Kidney (tissue), 14 donors: ENCODE measurements around the gene SAMD4A. TPM values are rescaled to one million over a fixed set of nuclear protein-coding genes. Genes with fewer than 3 reads are reported as not detected.
A peak's percentile ranks its signal among the peaks of the same experiment; 100 is the strongest.

Experiments
- DNase-seq, 5 donors: peaks; one replicate each; pipeline ENCODE4 v3.0.0-alpha.2; 2013 to 2020
- FAIRE-seq: peaks from 2 replicates; lab custom pipeline; 2012; peaks lifted over from hg19 to GRCh38; lab: Jason Lieb, UNC
- H3K27ac ChIP-seq, 2 donors: one replicate each; pipeline ENCODE4 v1.7.0; 2013; ENCODE audit warnings: low read depth in 2 of 2, low read length in 2 of 2, inconsistent platforms in 1 of 2
- H3K27me3 ChIP-seq: one replicate; pipeline ENCODE4 v1.7.1; 2013; ENCODE audit warnings: low read length, inconsistent platforms; ENCODE audit not compliant: control insufficient read depth, insufficient read depth
- H3K36me3 ChIP-seq, 3 donors: one replicate each; pipeline versions ENCODE4 v1.7.0 to v1.7.1; 2013; ENCODE audit warnings: low read length in 3 of 3, control low read depth in 1 of 3, inconsistent platforms in 1 of 3; ENCODE audit not compliant: insufficient read depth in 3 of 3, control insufficient read depth in 2 of 3
- H3K4me1 ChIP-seq, 3 donors: one replicate each; pipeline versions ENCODE4 v1.7.0 to v1.7.1; 2013; ENCODE audit warnings: low read length in 3 of 3, inconsistent platforms in 1 of 3, low read depth in 1 of 3; ENCODE audit not compliant: control insufficient read depth in 2 of 3, insufficient read depth in 2 of 3
- H3K4me3 ChIP-seq, 3 donors: one replicate each; pipeline versions ENCODE4 v1.7.0 to v1.8.1; 2013; ENCODE audit warnings: low read length in 3 of 3, control low read depth in 1 of 3, inconsistent platforms in 1 of 3
- H3K9ac ChIP-seq, 3 donors: one replicate each; pipeline versions ENCODE4 v1.7.0 to v1.7.1; 2013; ENCODE audit warnings: low read length in 3 of 3, control low read depth in 1 of 3, inconsistent platforms in 1 of 3
- H3K9me3 ChIP-seq, 3 donors: one replicate each; pipeline versions ENCODE4 v1.7.0 to v1.7.1; 2013; ENCODE audit warnings: low read length in 3 of 3, control low read depth in 1 of 3, inconsistent platforms in 1 of 3; ENCODE audit not compliant: control insufficient read depth in 2 of 3, insufficient read depth in 1 of 3
- CTCF ChIP-seq: IDR thresholded peaks from 3 replicates; pipeline ENCODE4 v1.5.1; 2012; ENCODE audit warnings: mild to moderate bottlenecking, moderate library complexity, borderline replicate concordance; ENCODE audit not compliant: insufficient read depth; ENCODE audit errors: extremely low read depth
- intact Hi-C: fragments of 100-400 bp; cut with DNase I; formaldehyde crosslinking; loops from one replicate; pipeline ENCODE4 v1.11.1; 2022
- polyA plus RNA-seq: library from polyadenylated mRNA; stranded (reverse); fragments of 350-450 nt; fragmentation: Illumina TruSeq; extraction: RNeasy Lipid Tissue Mini Kit (QIAGEN cat#74804); gene quantifications from one replicate; pipeline ENCODE4 v1.2.3, GENCODE V29; 2014; ENCODE audit warnings: low read depth, low replicate concordance; ENCODE audit not compliant: insufficient read depth
- total RNA-seq: library from RNA; stranded (reverse); fragmentation: NEBNext Ultra II Directional; extraction: Animal tissue kit (Norgen Biotek cat#: 25700); gene quantifications from one replicate; pipeline ENCODE4 v1.2.1, GENCODE V29; 2021
- donor health status: control.
- donor health status: control.
- donor health status: control.
- donor health status: control.
- donor health status: control.
- donor health status: DM: yes; HTN: yes; CAD: no.
- donor health status: Normal renal cell carcinoma (clear cell type).

Gene SAMD4A
- total and polyA plus RNA-seq, 2 donors from 2014 or later = 7.4 to 46.5 TPM

GRCh38 chr14:54712465-54713200 lies 145.7 kb downstream of the SAMD4A start:
- Histone ChIP-seq H3K4me3 (no peak overlapping the region), H3K4me1 (peaks cover 0 to 3% (median 0%) of the 10 kb centered on the region in 3 donors), H3K27me3 (no peaks in the 10 kb centered on the region), H3K9ac (no peak overlapping the region), H3K27ac (no peak overlapping the region), H3K36me3 (no peaks in the 10 kb centered on the region), H3K9me3 (no peaks in the 10 kb centered on the region)
- TF ChIP-seq CTCF = no peak
- no peak for FAIRE-seq
- DNase-seq = no peak
- intact Hi-C loops = no loop called here

GRCh38 chr14:54713379-54713778 lies 146.5 kb downstream of the SAMD4A start:
- Histone ChIP-seq H3K4me3 (no peak overlapping the region), H3K27me3 (no peaks in the 10 kb centered on the region), H3K9ac (no peak overlapping the region), H3K27ac (no peak overlapping the region), H3K9me3 (no peaks in the 10 kb centered on the region), H3K36me3 (no peaks in the 10 kb centered on the region), H3K4me1 (peaks cover 0 to 3% (median 0%) of the 10 kb centered on the region in 3 donors)
- intact Hi-C loops = no loop called here
- DNase-seq = peak in 1 of 5 donors; percentile 68
- FAIRE-seq = no peak
- TF ChIP-seq CTCF = no peak

- H3K9me3 ChIP-seq = no peaks in the 10 kb centered on the region
- H3K36me3 ChIP-seq = no peaks in the 10 kb centered on the region
- H3K27me3 ChIP-seq = no peaks in the 10 kb centered on the region
- TF ChIP-seq CTCF = no peak
- FAIRE-seq = no peak
- no peak overlapping the region for H3K9ac ChIP-seq
- H3K4me1 ChIP-seq = peaks cover 0 to 3% (median 0%) of the 10 kb centered on the region in 3 donors
- intact Hi-C loops = no loop called here
- H3K27ac ChIP-seq = no peak overlapping the region
- no peak overlapping the region for H3K4me3 ChIP-seq
- DNase-seq = no peak
Observed at GRCh38 chr14:54715239-54715638, 148.3 kb downstream of the SAMD4A start.
